K562 (cell line): Measurements from ENCODE around the gene SLC16A4. TPM values are rescaled to one million over a fixed set of nuclear protein-coding genes. Genes with fewer than 3 reads are reported as not detected.

ENCODE experiments used
- ATAC-seq: fragments of 200-7000 bp; cut with Tn5 transposase; 3 replicates; pipeline ENCODE4 v1.9.1; 2020; ENCODE audit warnings: moderate library complexity
- BruUV-seq: library from RNA; stranded (reverse); fragments of 400-500 nt; replicated peaks from 2 replicates; lab custom pipeline; 2021; lab: Mats Ljungman, UMichigan
- CTCF ChIA-PET: fragments of 300-600 bp; formaldehyde crosslinking; extraction: SDS; loops from one replicate; lab custom pipeline; 2021; ENCODE audit warnings: low intra/inter-chr PET ratio; lab: Yijun Ruan, JAX
- POLR2A ChIA-PET: fragments of 300-600, 350-650 bp; sonication (Branson Sonifier 250); formaldehyde crosslinking; extraction: SDS; loops from one replicate; lab custom pipeline; 2021; ENCODE audit warnings: antibody characterized with exemption, inconsistent platforms; lab: Yijun Ruan, JAX
- DNase-seq, 4 experiments: peaks; one replicate each; pipeline versions ENCODE4 v3.0.0 to v3.0.0-alpha.2; 2011 to 2018; ENCODE audit warnings: low spot score in 3 of 4, mixed read lengths in 3 of 4; ENCODE audit errors: extremely low read depth in 1 of 4
- FAIRE-seq: peaks from 2 replicates; lab custom pipeline; 2011; peaks lifted over from hg19 to GRCh38; lab: Jason Lieb, UNC
- H2AFZ ChIP-seq: 2 replicates; pipeline ENCODE4 v1.6.0; 2011; ENCODE audit warnings: low read depth, low read length, control low read depth, inconsistent platforms
- H3K27ac ChIP-seq: fragments of 200-600 bp; 3 replicates; pipeline ENCODE4 v1.8.0; 2011; ENCODE audit warnings: low read depth, mild to moderate bottlenecking, control low read depth, inconsistent platforms, low read length, moderate library complexity, mixed read lengths; ENCODE audit errors: extremely low read depth
- H3K27me3 ChIP-seq, 2 experiments: fragments of 300-600 bp in 1 of 2; 2 replicates in 1 of 2; 3 replicates in 1 of 2; pipeline versions ENCODE4 v1.6.0 to v1.8.0; 2011; ENCODE audit warnings: inconsistent platforms in 2 of 2, low read length in 2 of 2, mild to moderate bottlenecking in 1 of 2, mixed read lengths in 1 of 2, moderate library complexity in 1 of 2; ENCODE audit not compliant: control insufficient read depth in 2 of 2, insufficient read depth in 2 of 2
- H3K36me3 ChIP-seq: fragments of 300-600 bp; 3 replicates; pipeline ENCODE4 v1.8.0; 2011; ENCODE audit warnings: mild to moderate bottlenecking, low read length, inconsistent platforms; ENCODE audit not compliant: control insufficient read depth, insufficient read depth
- H3K4me1 ChIP-seq, 2 experiments: fragments of 200-600 bp in 1 of 2; replicated peaks in 1 of 2; 2 replicates in 1 of 2; 3 replicates in 1 of 2; pipeline versions ENCODE4 v1.5.1 to v1.8.0; 2011; ENCODE audit warnings: inconsistent platforms in 2 of 2, low read length in 2 of 2, mild to moderate bottlenecking in 1 of 2, mixed read lengths in 1 of 2, moderate library complexity in 1 of 2; ENCODE audit not compliant: control insufficient read depth in 2 of 2, insufficient read depth in 2 of 2
- H3K4me2 ChIP-seq: 2 replicates; pipeline ENCODE4 v1.6.1; 2011; ENCODE audit warnings: low read length, control low read depth, inconsistent platforms, mixed read lengths; ENCODE audit not compliant: insufficient read depth
- H3K4me3 ChIP-seq: fragments of 200-600 bp; sonication (generic), shearing (Covaris generic); 2 replicates; pipeline ENCODE4 v1.5.1; 2016; ENCODE audit warnings: control low read depth, inconsistent platforms
- H3K79me2 ChIP-seq: fragments of 200-600 bp; 3 replicates; pipeline ENCODE4 v1.8.0; 2011; ENCODE audit warnings: low read length, inconsistent platforms; ENCODE audit not compliant: control insufficient read depth, insufficient read depth
- H3K9ac ChIP-seq, 2 experiments: 2 replicates each; pipeline versions ENCODE4 v1.6.0 to v1.6.1; 2011; ENCODE audit warnings: low read depth in 2 of 2, low read length in 2 of 2, control low read depth in 1 of 2, inconsistent platforms in 1 of 2, mild to moderate bottlenecking in 1 of 2, mixed read lengths in 1 of 2; ENCODE audit not compliant: insufficient read depth in 1 of 2
- H3K9me1 ChIP-seq: one replicate; pipeline ENCODE4 v1.6.0; 2011; ENCODE audit warnings: inconsistent platforms, mild to moderate bottlenecking, low read length, moderate library complexity; ENCODE audit not compliant: control insufficient read depth, insufficient read depth
- H3K9me3 ChIP-seq: replicated peaks from 2 replicates; pipeline ENCODE4 v1.5.1; 2011; ENCODE audit warnings: low read depth, low read length, inconsistent platforms; ENCODE audit not compliant: control insufficient read depth, insufficient read depth
- H4K20me1 ChIP-seq: replicated peaks from 2 replicates; pipeline ENCODE4 v1.6.1; 2011; ENCODE audit warnings: low read length, inconsistent platforms, mixed read lengths; ENCODE audit not compliant: control insufficient read depth, insufficient read depth
- HNRNPL ChIP-seq: fragments of 200-400 bp; formaldehyde crosslinking; IDR thresholded peaks from 2 replicates; pipeline ENCODE4 v1.6.1; 2017; ENCODE audit warnings: low read depth, mild to moderate bottlenecking, low read length
- WGBS: fragments of 100-300 bp; shearing (Covaris generic); methylation state at CpG from one replicate; pipeline ENCODE4 v1.1.6; 2016; ENCODE audit warnings: low coverage, mixed read lengths; ENCODE audit not compliant: insufficient coverage; ENCODE audit errors: missing lambda C conversion rate; 5-methylcytosine and 5-hydroxymethylcytosine counted together
- in situ Hi-C: fragments of 300-500 bp; cut with MboI; formaldehyde crosslinking; loops from 4 replicates; pipeline ENCODE4 v1.15.0; 2018; ENCODE audit warnings: inconsistent platforms, mixed read lengths
- intact Hi-C: fragments of 100-400 bp; cut with micrococcal nuclease; formaldehyde crosslinking; loops from 2 replicates; pipeline ENCODE4 v1.14.2; 2022
- polyA plus RNA-seq, 8 experiments: library from polyadenylated mRNA; depleted of rRNA in 4 of 8; stranded (reverse) in 5 of 8; unstranded in 3 of 8; fragments of >200 nt; fragmentation: Nextera tagmentation in 2 of 8; fragmentation: Illumina TruSeq in 1 of 8; extraction: Ambion mirVana in 2 of 8; extraction: Trizol in 1 of 8; gene quantifications; 2 replicates each; pipeline versions ENCODE4 v1.2.1 to v1.2.3, GENCODE V29; 2011 to 2014; ENCODE audit warnings: inconsistent platforms in 1 of 8, missing spikeins in 1 of 8
- total RNA-seq, 7 experiments: library from RNA; depleted of rRNA in 6 of 7; stranded (reverse); fragments of >200 nt in 6 of 7; fragmentation: Illumina TruSeq in 2 of 7; extraction: Trizol in 2 of 7; gene quantifications; 2 replicates each; pipeline versions ENCODE4 v1.2.1 to v1.2.3, GENCODE V29; 2011 to 2021; ENCODE audit warnings: low replicate concordance in 1 of 7
- TF ChIP-seq, protein P1 (sequence below): fragments of 450-650 bp; IDR thresholded peaks from 2 replicates; pipeline ENCODE4 v1.7.1; 2018; ENCODE audit warnings: mild to moderate bottlenecking, low read depth; ENCODE audit not compliant: partially characterized antibody

Gene SLC16A4
- total and polyA plus RNA-seq, 9 of the 15 experiments (the other 6 are each of a cell fraction or from before 2014, with no cell fraction given): 0.04 to 0.31 (median 0.18) TPM; not detected in 1

DNA sequence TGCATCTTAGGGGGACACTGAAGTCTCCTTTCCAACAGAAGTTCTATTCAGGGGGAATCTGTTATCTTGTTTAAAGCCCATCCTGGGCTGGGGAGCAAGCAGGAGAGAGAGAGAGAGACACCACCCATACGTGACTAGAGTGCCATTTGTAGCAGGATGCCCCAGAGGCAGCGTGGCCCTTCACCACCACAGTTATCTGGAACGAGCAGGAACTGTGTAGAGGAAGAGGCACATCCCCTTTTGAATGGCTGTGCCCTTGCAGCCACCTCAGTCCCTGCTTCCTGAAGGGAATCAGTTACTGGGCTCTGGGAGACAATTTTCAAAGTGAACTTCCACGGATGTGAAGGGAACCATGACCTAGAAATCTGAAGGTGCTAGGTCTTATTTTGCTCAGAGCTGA is 36.0 kb upstream of the SLC16A4 start:
- ATAC-seq: no peak
- Histone ChIP-seq H2AFZ (no peak overlapping the region), H3K79me2 (no peaks in the 10 kb centered on the region), H3K27me3 (peaks cover 30 to 51% of the 10 kb centered on the region in 2 experiments), H3K4me1 (0 out of 5 replicates have a peak, but pooled peaks cover 0 to 1% of the 10 kb centered on the region in 2 experiments), H4K20me1 (no peaks in the 10 kb centered on the region), H3K27ac (no peak overlapping the region), H3K4me2 (no peak overlapping the region), H3K9ac (0 out of 4 replicates have a peak overlapping the region, but pooled peaks of 1 of the 2 experiments have one; percentile 2), H3K4me3 (no peak overlapping the region), H3K36me3 (no peaks in the 10 kb centered on the region)
- intact Hi-C loops: no loop called here
- ChIA-PET CTCF (no interaction called here), POLR2A (interaction anchor here (0.7 to 1.5 kb wide), 4 partner anchors 10 to 87 kb away, joined by 3 read pairs; no protein-coding TSS in a partner anchor)
- no peak for DNase-seq
- WGBS: 1% methylated on average over 4 of the region's 4 CpGs
- FAIRE-seq: no peak
- TF ChIP-seq, protein P1, sequence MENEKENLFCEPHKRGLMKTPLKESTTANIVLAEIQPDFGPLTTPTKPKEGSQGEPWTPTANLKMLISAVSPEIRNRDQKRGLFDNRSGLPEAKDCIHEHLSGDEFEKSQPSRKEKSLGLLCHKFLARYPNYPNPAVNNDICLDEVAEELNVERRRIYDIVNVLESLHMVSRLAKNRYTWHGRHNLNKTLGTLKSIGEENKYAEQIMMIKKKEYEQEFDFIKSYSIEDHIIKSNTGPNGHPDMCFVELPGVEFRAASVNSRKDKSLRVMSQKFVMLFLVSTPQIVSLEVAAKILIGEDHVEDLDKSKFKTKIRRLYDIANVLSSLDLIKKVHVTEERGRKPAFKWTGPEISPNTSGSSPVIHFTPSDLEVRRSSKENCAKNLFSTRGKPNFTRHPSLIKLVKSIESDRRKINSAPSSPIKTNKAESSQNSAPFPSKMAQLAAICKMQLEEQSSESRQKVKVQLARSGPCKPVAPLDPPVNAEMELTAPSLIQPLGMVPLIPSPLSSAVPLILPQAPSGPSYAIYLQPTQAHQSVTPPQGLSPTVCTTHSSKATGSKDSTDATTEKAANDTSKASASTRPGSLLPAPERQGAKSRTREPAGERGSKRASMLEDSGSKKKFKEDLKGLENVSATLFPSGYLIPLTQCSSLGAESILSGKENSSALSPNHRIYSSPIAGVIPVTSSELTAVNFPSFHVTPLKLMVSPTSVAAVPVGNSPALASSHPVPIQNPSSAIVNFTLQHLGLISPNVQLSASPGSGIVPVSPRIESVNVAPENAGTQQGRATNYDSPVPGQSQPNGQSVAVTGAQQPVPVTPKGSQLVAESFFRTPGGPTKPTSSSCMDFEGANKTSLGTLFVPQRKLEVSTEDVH: no peak
- no peak for TF ChIP-seq HNRNPL
- TF ChIP-seq, all 486 proteins: peak for 0
- H3K9me3 ChIP-seq: no peaks in the 10 kb centered on the region; the same call in 1 of the 2 replicates
- in situ Hi-C loops: no loop called here
- no peaks in the 10 kb centered on the region for H3K9me1 ChIP-seq
- no TSS peak for BruUV-seq
